ENCODE data around the gene DCTD. TPM values are rescaled to one million over a fixed set of nuclear protein-coding genes. Genes with fewer than 3 reads are reported as not detected.

Gene DCTD
- total and polyA plus RNA-seq, 10 donors, result 40.4 to 97.2 (median 72.7) TPM

DNA sequence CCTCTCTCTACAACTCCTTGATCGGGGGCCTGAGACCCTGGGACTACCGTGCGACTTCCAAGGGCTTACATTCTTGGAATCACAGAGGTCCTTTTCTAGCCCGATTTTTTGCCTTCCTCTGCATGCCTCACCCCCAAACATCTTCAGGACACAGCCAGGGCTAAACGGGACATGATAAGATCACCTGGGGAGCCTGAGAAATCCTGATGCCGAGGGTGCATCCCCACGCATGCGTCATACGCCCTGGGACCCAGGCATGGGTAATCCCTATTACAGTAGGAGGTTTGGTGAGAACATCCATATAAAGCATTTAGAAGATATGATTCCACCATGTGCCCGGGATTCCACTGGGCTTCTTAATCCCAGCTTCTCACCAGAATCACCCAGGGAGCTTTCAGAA, 77.1 kb downstream of the DCTD start:
- Histone ChIP-seq H3K27ac (no peak overlapping the region), H3K36me3 (no peaks in the 10 kb centered on the region), H3K9me3 (no peaks in the 10 kb centered on the region), H3K4me1 (no peaks in the 10 kb centered on the region), H3K4me3 (no peak overlapping the region), H3K27me3 (replicated peaks in 1 of 7) (peaks cover 0 to 70% (median 0%) of the 10 kb centered on the region in 7 donors)
- 87 to 92% (median 91%) methylated on average over 10 of the region's 10 CpGs for WGBS, 5 donors
- TF ChIP-seq, protein P1, sequence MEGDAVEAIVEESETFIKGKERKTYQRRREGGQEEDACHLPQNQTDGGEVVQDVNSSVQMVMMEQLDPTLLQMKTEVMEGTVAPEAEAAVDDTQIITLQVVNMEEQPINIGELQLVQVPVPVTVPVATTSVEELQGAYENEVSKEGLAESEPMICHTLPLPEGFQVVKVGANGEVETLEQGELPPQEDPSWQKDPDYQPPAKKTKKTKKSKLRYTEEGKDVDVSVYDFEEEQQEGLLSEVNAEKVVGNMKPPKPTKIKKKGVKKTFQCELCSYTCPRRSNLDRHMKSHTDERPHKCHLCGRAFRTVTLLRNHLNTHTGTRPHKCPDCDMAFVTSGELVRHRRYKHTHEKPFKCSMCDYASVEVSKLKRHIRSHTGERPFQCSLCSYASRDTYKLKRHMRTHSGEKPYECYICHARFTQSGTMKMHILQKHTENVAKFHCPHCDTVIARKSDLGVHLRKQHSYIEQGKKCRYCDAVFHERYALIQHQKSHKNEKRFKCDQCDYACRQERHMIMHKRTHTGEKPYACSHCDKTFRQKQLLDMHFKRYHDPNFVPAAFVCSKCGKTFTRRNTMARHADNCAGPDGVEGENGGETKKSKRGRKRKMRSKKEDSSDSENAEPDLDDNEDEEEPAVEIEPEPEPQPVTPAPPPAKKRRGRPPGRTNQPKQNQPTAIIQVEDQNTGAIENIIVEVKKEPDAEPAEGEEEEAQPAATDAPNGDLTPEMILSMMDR (IDR thresholded peaks at IDR 0.05 in 8 of 11, conservative IDR thresholded peaks at IDR 0.05 in 3 of 11), result no peak
- TF ChIP-seq POLR2A (IDR thresholded peaks at IDR 0.05), result no peak
- no peak for TF ChIP-seq POLR2AphosphoS5 (IDR thresholded peaks at IDR 0.05)
- intact Hi-C loops (cut with DNase I; ENCODE audit: low total_unique reads), result no loop called here
- DNase-seq, result no peak

Other genes with a start within 250 kb of the DCTD start
- gene WWC2, start 181.9 kb upstream of the DCTD start, total RNA-seq, result 10 to 100 TPM; 17.7 to 32.0 (median 23.2) TPM
- gene WWC2, start 181.9 kb upstream of the DCTD start, polyA plus RNA-seq, result 1 to 10 TPM; 1.4 to 2.7 (median 1.7) TPM